ENCODE data around the gene TTYH1. TPM values are rescaled to one million over a fixed set of nuclear protein-coding genes. Genes with fewer than 3 reads are reported as not detected.

TTYH1 gene
- total RNA-seq, 1 experiment from 2014 or later, result 0.62 TPM

GRCh38 chr19:54425382-54425723 is 10.1 kb downstream of the TTYH1 start:
- no peak overlapping the region for H3K4me3 ChIP-seq (ENCODE audit: low read depth in 2 of 2, low read length in 2 of 2)
- intact Hi-C loops (cut with micrococcal nuclease; ENCODE audit: unreplicated experiment), result no loop called here
- in situ Hi-C loops (cut with HindIII; ENCODE audit: low pct_unique_long_range_greater_than_20kb, low sequenced_read_pairs), result no loop called here
- no peaks in the 10 kb centered on the region for H3K27me3 ChIP-seq (ENCODE audit: control insufficient read depth, insufficient read depth, low read length)
- peaks cover 20% of the 10 kb centered on the region for H3K4me1 ChIP-seq (ENCODE audit: control insufficient read depth, insufficient read depth, low read length)
- ChIA-PET POLR2A (no interaction called here), CTCF (interaction anchor here (0.6 to 1.1 kb wide), 2 partner anchors 34 to 268 kb away, joined by 4 to 5 read pairs; no protein-coding TSS in a partner anchor)
- BruUV-seq (replicated peaks), result no TSS peak
- H3K9me3 ChIP-seq (ENCODE audit: control insufficient read depth, insufficient read depth, low read depth, low read length), result no peaks in the 10 kb centered on the region
- TF ChIP-seq, protein P1, sequence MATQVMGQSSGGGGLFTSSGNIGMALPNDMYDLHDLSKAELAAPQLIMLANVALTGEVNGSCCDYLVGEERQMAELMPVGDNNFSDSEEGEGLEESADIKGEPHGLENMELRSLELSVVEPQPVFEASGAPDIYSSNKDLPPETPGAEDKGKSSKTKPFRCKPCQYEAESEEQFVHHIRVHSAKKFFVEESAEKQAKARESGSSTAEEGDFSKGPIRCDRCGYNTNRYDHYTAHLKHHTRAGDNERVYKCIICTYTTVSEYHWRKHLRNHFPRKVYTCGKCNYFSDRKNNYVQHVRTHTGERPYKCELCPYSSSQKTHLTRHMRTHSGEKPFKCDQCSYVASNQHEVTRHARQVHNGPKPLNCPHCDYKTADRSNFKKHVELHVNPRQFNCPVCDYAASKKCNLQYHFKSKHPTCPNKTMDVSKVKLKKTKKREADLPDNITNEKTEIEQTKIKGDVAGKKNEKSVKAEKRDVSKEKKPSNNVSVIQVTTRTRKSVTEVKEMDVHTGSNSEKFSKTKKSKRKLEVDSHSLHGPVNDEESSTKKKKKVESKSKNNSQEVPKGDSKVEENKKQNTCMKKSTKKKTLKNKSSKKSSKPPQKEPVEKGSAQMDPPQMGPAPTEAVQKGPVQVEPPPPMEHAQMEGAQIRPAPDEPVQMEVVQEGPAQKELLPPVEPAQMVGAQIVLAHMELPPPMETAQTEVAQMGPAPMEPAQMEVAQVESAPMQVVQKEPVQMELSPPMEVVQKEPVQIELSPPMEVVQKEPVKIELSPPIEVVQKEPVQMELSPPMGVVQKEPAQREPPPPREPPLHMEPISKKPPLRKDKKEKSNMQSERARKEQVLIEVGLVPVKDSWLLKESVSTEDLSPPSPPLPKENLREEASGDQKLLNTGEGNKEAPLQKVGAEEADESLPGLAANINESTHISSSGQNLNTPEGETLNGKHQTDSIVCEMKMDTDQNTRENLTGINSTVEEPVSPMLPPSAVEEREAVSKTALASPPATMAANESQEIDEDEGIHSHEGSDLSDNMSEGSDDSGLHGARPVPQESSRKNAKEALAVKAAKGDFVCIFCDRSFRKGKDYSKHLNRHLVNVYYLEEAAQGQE (IDR thresholded peaks at IDR 0.05; ENCODE audit: insufficient read depth in 1 of 2, low read depth in 2 of 2, low read length in 1 of 2), result no peak
- TF ChIP-seq, protein P2, sequence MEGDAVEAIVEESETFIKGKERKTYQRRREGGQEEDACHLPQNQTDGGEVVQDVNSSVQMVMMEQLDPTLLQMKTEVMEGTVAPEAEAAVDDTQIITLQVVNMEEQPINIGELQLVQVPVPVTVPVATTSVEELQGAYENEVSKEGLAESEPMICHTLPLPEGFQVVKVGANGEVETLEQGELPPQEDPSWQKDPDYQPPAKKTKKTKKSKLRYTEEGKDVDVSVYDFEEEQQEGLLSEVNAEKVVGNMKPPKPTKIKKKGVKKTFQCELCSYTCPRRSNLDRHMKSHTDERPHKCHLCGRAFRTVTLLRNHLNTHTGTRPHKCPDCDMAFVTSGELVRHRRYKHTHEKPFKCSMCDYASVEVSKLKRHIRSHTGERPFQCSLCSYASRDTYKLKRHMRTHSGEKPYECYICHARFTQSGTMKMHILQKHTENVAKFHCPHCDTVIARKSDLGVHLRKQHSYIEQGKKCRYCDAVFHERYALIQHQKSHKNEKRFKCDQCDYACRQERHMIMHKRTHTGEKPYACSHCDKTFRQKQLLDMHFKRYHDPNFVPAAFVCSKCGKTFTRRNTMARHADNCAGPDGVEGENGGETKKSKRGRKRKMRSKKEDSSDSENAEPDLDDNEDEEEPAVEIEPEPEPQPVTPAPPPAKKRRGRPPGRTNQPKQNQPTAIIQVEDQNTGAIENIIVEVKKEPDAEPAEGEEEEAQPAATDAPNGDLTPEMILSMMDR (IDR thresholded peaks at IDR 0.05), result no peak
- TF ChIP-seq SIN3A (IDR thresholded peaks at IDR 0.05; ENCODE audit: borderline replicate concordance, insufficient read depth, low read depth, low read length), result no peak
- TF ChIP-seq TCF7L2 (IDR thresholded peaks at IDR 0.05; ENCODE audit: low read depth, low read length), result no peak
- TF ChIP-seq POLR2AphosphoS5 (IDR thresholded peaks at IDR 0.05; ENCODE audit: low read depth, low read length), result no peak
- no peaks in the 10 kb centered on the region for H3K36me3 ChIP-seq (ENCODE audit: control insufficient read depth, insufficient read depth, low read length)
- DNase-seq (ENCODE audit: low read depth, low spot score) (no peak), ATAC-seq (no peak)
- H3K27ac ChIP-seq (ENCODE audit: low read length), result no peak overlapping the region

DNA sequence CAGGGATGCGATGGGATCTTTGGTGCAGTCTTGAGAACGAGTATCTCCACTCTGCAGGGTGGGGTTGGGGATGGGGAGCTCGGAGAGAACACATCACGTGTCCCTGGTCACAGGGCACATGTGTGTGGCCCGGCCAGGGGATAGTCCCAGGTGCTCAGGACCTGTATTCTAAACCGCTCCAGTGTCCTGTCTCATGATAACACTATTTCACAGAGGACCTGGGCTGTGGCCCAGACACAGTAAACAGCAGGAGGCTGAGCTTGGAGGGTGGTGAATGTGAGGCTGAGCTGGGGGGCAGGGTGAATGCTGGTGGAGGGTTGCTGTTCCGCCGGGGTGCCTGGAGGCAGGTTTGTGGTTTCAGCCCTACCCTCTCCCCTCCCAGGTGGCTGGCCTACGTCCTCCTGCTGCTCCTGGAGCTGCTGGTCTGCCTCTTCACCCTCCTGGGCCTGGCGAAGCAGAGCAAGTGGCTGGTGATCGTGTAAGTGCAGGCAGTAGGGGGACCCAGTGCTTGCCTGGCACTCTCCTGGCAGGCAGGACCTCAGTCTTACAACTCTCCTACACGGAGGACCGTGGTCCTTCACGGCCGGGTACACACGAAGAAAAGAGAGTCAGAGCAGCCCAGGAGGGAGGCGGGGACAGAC is 11.1 kb downstream of the TTYH1 start:
- in situ Hi-C loops (cut with HindIII; ENCODE audit: low pct_unique_long_range_greater_than_20kb, low sequenced_read_pairs), result no loop called here
- Histone ChIP-seq H3K36me3 (ENCODE audit: control insufficient read depth, insufficient read depth, low read length) (no peaks in the 10 kb centered on the region), H3K27me3 (ENCODE audit: control insufficient read depth, insufficient read depth, low read length) (no peaks in the 10 kb centered on the region), H3K4me1 (ENCODE audit: control insufficient read depth, insufficient read depth, low read length) (peaks cover 23% of the 10 kb centered on the region), H3K9me3 (ENCODE audit: control insufficient read depth, insufficient read depth, low read depth, low read length) (no peaks in the 10 kb centered on the region), H3K27ac (ENCODE audit: low read length) (no peak overlapping the region), H3K4me3 (ENCODE audit: low read depth in 2 of 2, low read length in 2 of 2) (no peak overlapping the region)
- TF ChIP-seq SIN3A (IDR thresholded peaks at IDR 0.05; ENCODE audit: borderline replicate concordance, insufficient read depth, low read depth, low read length) (no peak), POLR2AphosphoS5 (IDR thresholded peaks at IDR 0.05; ENCODE audit: low read depth, low read length) (no peak), TCF7L2 (IDR thresholded peaks at IDR 0.05; ENCODE audit: low read depth, low read length) (no peak)
- TF ChIP-seq, protein P1 (IDR thresholded peaks at IDR 0.05; ENCODE audit: insufficient read depth in 1 of 2, low read depth in 2 of 2, low read length in 1 of 2), result no peak
- TF ChIP-seq, protein P2 (IDR thresholded peaks at IDR 0.05), result no peak
- ChIA-PET CTCF (no interaction called here), POLR2A (no interaction called here)
- no TSS peak for BruUV-seq (replicated peaks)
- ATAC-seq, result peak; percentile 36
- intact Hi-C loops (cut with micrococcal nuclease; ENCODE audit: unreplicated experiment), result no loop called here
- DNase-seq (ENCODE audit: low read depth, low spot score), result no peak
